ENCODE data around the gene MASP1.

MASP1 gene, protein sequence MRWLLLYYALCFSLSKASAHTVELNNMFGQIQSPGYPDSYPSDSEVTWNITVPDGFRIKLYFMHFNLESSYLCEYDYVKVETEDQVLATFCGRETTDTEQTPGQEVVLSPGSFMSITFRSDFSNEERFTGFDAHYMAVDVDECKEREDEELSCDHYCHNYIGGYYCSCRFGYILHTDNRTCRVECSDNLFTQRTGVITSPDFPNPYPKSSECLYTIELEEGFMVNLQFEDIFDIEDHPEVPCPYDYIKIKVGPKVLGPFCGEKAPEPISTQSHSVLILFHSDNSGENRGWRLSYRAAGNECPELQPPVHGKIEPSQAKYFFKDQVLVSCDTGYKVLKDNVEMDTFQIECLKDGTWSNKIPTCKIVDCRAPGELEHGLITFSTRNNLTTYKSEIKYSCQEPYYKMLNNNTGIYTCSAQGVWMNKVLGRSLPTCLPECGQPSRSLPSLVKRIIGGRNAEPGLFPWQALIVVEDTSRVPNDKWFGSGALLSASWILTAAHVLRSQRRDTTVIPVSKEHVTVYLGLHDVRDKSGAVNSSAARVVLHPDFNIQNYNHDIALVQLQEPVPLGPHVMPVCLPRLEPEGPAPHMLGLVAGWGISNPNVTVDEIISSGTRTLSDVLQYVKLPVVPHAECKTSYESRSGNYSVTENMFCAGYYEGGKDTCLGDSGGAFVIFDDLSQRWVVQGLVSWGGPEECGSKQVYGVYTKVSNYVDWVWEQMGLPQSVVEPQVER

DNA sequence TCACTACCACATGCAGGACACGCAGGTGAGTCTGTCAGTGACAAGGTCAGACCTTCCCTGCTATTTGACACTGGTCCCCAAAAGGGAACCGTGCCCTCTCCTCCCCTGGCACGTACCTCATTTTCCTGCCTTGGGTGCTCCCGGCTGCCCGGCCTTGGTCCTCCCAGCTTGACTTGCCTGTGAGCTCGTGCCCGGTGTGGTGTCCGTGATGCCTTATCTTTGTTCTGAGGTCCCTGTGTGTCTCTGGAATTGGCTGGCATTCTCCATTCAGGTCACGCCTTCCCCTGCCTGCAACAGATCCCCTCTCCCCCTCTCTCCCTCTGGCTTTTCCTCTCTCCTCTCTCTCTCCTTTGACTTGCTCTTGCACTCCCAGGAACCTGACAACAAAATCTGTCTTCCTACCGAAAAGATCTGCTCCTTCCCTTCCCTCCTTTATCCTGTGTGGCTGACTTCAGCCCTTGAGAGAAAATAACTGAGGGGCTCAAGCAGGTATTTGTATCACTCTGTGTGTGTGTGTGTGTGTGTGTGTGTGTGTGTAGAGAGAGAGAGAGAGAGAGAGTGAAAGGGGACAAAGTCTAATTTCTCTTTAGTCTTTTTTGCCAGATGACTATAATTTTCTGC is at the start of gene MASP1:
Gene MASP1 (minus strand): TSS at position 226 of the 621 bp plus-strand sequence. CDS start 105 bp downstream, at position 121.
- Mint-ChIP-seq H3K36me3 (no peaks in the 10 kb centered on the region), H3K4me3 (no peak within 1 kb of the TSS), H3K9me3 (no peaks in the 10 kb centered on the region), H3K27me3 (peaks cover 3% of the 10 kb centered on the region), H3K27ac (no peak within 1 kb of the TSS), H3K4me1 (no peaks in the 10 kb centered on the region)

DNA sequence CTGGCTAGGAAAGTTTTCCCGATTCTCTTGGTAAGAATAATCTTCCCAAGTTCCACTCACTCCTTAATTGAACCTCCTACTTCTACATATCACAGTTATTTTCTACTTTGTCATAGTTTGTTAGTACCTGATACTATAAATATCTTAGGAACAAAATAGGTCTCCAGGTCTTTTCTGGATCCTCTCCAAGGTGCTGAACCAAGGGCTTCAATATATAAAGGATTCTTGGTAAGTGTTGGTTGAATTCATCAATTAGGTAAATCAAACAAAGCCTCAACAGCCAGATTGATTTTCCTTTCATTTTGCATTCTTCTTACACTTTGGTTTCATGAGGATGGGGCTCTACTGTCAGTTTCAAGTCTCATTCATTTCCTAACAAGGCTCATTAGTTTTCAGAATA is 49.0 kb upstream of the MASP1 start:
- H3K27me3 Mint-ChIP-seq, result peaks cover 3% of the 10 kb centered on the region
- no peak overlapping the region for H3K27ac Mint-ChIP-seq
- H3K4me3 Mint-ChIP-seq, result no peak overlapping the region
- H3K9me3 Mint-ChIP-seq, result no peaks in the 10 kb centered on the region
- H3K36me3 Mint-ChIP-seq, result no peaks in the 10 kb centered on the region
- no peaks in the 10 kb centered on the region for H3K4me1 Mint-ChIP-seq

DNA sequence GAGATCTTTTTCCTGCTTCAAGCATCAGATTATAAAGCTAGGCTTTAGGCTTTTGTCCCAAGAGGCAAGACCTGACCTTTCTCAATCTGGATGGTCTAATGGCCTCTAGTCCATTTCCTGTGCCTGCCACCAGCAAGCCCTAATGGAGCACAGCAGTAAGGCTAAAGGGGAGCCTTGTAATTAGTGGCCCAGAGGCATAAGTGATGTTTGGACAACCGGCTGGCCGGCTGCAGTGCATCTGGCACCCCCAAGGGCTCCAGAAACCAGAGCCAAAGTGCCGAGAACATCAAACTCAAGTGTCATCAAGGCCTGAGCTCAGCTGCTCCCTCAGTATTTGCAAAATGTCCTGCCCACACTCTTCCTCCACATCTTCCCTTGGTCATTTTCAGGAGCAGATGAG is 44.8 kb upstream of the MASP1 start:
- H3K9me3 Mint-ChIP-seq, result no peaks in the 10 kb centered on the region
- no peaks in the 10 kb centered on the region for H3K4me1 Mint-ChIP-seq
- no peaks in the 10 kb centered on the region for H3K36me3 Mint-ChIP-seq
- no peak overlapping the region for H3K27ac Mint-ChIP-seq
- no peaks in the 10 kb centered on the region for H3K27me3 Mint-ChIP-seq
- no peak overlapping the region for H3K4me3 Mint-ChIP-seq

DNA sequence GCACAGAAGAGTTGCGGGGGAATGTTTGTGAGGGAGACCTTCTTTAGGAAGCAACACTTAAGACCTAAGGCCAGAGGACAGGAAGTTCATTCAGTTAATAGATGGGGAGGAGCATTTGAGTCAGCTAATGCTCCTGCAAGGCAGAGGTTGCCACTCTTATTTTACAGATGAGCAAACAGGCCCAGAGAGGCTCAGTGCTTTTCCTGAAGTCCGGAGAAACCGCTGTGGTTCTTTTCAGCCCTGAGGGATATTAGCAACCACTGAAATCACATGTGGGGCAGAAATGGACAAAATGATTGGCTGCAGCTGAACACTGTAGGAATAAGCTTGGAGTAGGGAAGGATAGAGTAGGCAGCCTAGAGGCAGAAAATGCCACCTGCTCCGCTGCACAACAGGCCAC is 43.4 kb upstream of the MASP1 start:
- Mint-ChIP-seq H3K36me3 (no peaks in the 10 kb centered on the region), H3K27me3 (no peaks in the 10 kb centered on the region), H3K27ac (no peak overlapping the region), H3K4me1 (no peaks in the 10 kb centered on the region), H3K9me3 (no peaks in the 10 kb centered on the region), H3K4me3 (no peak overlapping the region)

DNA sequence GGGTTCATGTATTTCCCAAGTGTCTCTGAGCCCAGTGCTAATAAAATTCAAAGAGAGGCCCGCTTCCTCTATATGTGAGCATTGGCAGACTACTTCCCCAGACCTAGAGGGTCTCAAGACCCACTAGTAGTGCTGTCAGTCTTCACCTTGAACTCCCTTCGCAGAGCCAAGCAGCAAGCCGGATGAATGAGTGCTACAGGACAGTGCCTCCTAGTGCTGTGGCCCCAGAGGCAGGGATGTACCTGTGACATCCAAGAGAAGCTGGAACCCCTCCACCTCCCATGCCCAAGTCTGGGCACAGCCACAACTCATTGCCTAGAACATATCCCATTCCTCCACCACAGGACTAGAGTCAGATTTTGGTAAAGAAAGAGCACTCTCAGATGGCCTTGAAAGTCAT is 37.2 kb upstream of the MASP1 start:
- Mint-ChIP-seq H3K9me3 (no peaks in the 10 kb centered on the region), H3K27me3 (peaks cover 3% of the 10 kb centered on the region), H3K36me3 (no peaks in the 10 kb centered on the region), H3K4me1 (no peaks in the 10 kb centered on the region), H3K4me3 (no peak overlapping the region), H3K27ac (no peak overlapping the region)

DNA sequence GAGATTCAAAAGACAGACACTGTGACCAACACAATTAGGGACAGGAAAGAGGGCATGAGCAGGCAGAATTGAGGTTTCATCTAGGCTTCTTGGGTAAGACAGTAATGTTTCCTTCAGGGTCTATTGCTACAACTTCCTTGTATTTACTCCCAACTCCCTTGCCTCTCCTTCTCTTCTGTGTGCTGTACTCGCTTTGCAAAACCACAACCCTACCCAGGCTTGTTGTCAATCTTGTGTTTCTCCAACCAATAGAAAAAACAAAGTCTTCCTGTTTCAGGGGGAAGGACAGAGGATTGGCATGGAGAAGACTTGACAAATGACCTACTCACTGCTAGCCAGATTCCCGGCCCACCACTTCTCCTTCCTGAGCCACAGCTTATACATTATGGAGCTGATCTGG is 36.3 kb upstream of the MASP1 start:
- H3K4me1 Mint-ChIP-seq, result no peaks in the 10 kb centered on the region
- no peaks in the 10 kb centered on the region for H3K36me3 Mint-ChIP-seq

DNA sequence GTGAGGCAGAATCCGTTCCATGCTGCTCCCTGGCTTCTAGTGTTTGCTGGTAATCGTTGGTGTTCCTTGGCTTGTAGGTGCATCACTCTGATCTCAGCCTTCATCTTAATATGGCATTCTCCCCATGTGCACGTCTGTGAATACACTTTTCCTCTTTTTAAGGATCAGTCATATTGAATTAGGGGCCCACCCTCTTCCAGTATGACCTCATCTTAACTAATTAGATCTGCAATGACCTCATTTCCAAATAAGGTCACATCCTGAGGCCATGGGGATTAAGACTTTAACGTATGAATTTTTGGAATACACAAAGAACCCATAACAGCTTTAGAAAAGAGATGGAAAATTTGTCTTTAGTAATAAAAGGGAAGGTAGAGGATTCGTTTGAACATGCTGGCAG is 34.1 kb upstream of the MASP1 start:
- no peak overlapping the region for H3K27ac Mint-ChIP-seq
- H3K36me3 Mint-ChIP-seq, result no peaks in the 10 kb centered on the region
- H3K4me3 Mint-ChIP-seq, result no peak overlapping the region
- H3K27me3 Mint-ChIP-seq, result peaks cover 3% of the 10 kb centered on the region
- no peaks in the 10 kb centered on the region for H3K9me3 Mint-ChIP-seq
- no peaks in the 10 kb centered on the region for H3K4me1 Mint-ChIP-seq

More for the DNA sequence above, 36.3 kb upstream of the MASP1 start:
- H3K27ac Mint-ChIP-seq, result no peak overlapping the region
- H3K27me3 Mint-ChIP-seq, result peaks cover 3% of the 10 kb centered on the region
- H3K9me3 Mint-ChIP-seq, result no peaks in the 10 kb centered on the region
- H3K4me3 Mint-ChIP-seq, result no peak overlapping the region

DNA sequence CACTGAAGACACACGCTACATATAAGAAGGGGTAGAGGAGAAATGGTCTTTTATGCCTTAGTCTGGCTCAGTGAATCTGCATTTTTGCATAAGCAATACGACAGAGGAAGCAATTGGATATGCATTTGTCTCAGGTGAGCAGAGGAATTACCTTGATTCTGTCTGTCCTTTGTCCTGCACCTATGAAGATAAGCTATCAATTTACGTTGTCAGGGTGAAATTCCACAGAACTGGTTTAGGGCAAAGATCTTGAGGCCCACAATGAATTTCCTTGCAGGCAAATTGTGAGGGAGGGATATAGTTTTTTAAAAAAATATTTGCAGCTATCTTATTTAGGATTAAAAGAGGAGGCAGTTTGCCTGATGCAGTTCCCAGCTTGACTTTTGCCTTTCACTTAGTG is 31.6 kb upstream of the MASP1 start:
- H3K9me3 Mint-ChIP-seq, result no peaks in the 10 kb centered on the region
- no peaks in the 10 kb centered on the region for H3K36me3 Mint-ChIP-seq
- H3K4me1 Mint-ChIP-seq, result peaks cover 8% of the 10 kb centered on the region
- H3K27ac Mint-ChIP-seq, result no peak overlapping the region
- H3K4me3 Mint-ChIP-seq, result no peak overlapping the region
- peaks cover 6% of the 10 kb centered on the region for H3K27me3 Mint-ChIP-seq

DNA sequence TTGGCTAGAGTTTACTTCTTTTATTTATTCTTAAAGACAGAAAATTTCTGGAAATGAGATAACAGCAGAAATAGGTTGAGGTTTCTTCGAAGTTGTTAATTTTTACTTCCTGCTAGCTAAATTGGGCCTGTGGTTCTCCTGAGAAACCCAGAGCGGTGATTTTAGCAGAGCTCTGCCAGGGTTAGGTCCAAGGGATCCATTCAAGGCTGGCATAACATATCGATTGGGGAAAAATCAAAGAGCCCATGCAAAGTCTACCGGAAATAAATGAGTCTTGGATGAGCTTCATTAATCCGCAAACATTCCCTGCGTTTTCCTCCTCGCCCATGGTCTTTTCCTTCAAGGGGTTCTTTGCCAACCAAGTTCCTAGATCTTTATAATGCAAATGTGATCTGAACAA is 30.8 kb upstream of the MASP1 start:
- no peak overlapping the region for H3K27ac Mint-ChIP-seq
- no peak overlapping the region for H3K4me3 Mint-ChIP-seq
- peaks cover 8% of the 10 kb centered on the region for H3K4me1 Mint-ChIP-seq
- no peaks in the 10 kb centered on the region for H3K36me3 Mint-ChIP-seq
- no peaks in the 10 kb centered on the region for H3K9me3 Mint-ChIP-seq
- peaks cover 6% of the 10 kb centered on the region for H3K27me3 Mint-ChIP-seq

DNA sequence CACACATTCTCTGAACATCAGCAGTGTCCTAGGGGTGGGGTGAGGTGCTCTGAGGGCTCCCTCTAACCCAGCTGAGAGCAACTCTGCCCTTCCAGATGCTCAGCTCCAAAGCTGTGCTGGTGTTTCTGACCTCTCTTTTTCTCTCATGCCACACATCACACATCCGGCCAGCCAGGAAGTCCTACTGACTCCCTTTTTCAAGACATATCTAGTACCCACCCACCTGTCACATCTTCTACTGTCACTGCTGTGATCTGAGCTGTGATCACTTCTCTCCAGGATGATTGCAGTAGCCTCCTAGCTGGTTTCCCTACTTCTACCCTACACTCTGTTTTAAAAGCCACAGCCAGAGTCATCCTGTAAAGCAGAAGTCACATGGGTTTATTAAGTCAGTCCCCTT is 30.2 kb upstream of the MASP1 start:
- H3K9me3 Mint-ChIP-seq, result no peaks in the 10 kb centered on the region
- no peak overlapping the region for H3K27ac Mint-ChIP-seq
- peaks cover 8% of the 10 kb centered on the region for H3K27me3 Mint-ChIP-seq
- peaks cover 8% of the 10 kb centered on the region for H3K4me1 Mint-ChIP-seq
- no peaks in the 10 kb centered on the region for H3K36me3 Mint-ChIP-seq
- no peak overlapping the region for H3K4me3 Mint-ChIP-seq

DNA sequence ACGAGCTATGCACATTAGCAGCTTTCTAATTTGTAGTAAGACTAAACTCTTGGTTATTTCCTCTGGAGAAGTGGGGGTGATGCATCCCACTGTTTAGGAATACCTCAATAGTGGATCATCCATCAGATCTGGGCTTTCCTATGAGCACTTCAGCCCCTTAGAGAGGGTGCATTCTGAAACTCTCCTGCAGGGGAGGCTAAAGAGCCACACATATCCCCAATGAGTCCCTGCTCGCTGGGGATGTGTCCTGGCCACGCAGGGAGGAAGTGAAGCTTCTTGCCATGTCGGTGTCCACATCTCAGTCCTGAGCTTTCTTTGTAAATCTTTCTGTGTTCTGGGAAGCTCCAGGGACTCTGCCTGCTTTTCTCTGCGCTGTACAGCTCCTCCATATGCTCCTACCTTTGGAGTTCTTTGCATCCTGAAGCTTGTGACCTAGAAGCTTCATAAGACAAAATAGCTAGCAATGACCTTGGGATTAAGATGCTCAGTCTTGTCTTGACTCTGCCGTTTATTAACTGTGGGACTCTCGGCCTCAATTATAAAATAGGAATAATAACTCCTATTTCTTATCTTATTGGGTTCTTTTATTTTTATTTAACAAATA is 28.3 kb upstream of the MASP1 start:
- H3K9me3 Mint-ChIP-seq, result no peaks in the 10 kb centered on the region
- H3K4me3 Mint-ChIP-seq, result no peak overlapping the region
- H3K4me1 Mint-ChIP-seq, result peaks cover 8% of the 10 kb centered on the region
- peaks cover 13% of the 10 kb centered on the region for H3K27me3 Mint-ChIP-seq
- no peak overlapping the region for H3K27ac Mint-ChIP-seq
- H3K36me3 Mint-ChIP-seq, result no peaks in the 10 kb centered on the region

DNA sequence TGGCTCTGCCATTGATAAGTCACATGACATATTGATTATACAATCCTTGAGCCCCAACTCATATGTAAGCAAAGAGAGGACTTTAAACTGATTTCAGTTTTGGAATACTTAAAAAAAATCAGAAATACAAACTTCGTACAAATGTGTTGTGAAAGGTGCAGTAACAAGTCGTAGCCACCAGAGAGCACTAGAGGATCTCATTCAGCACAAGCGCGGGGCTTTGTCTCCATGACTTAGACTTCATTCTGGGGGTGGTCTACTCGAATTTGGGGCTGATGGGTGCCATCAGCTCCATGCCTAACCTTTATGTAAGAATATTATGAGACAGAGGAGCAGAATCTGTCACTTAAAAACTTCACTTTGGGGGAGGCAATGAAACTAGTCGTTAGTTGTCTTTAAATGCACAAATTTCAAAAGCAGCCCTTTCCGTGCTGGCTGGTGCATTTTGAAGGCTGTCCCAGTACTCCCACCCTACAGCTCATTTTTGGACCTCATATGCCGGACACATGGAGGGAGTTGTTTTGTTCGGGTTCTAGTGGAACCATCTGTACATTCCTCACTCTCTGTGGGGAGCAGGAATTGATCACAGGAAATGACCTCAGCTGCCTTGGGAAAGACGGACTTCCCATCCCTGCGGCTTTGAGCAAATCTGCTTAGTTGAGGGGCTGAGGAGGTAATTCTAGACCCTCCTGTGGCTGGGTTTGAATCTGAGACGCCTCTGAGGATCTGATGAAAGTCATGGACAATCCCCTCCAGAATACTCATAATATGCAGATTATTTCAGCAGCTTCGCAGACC is 27.5 kb upstream of the MASP1 start:
- Mint-ChIP-seq H3K4me3 (peak overlapping the region; percentile 58), H3K9me3 (no peaks in the 10 kb centered on the region), H3K4me1 (peaks cover 8% of the 10 kb centered on the region), H3K27ac (no peak overlapping the region), H3K36me3 (no peaks in the 10 kb centered on the region), H3K27me3 (peaks cover 15% of the 10 kb centered on the region)

DNA sequence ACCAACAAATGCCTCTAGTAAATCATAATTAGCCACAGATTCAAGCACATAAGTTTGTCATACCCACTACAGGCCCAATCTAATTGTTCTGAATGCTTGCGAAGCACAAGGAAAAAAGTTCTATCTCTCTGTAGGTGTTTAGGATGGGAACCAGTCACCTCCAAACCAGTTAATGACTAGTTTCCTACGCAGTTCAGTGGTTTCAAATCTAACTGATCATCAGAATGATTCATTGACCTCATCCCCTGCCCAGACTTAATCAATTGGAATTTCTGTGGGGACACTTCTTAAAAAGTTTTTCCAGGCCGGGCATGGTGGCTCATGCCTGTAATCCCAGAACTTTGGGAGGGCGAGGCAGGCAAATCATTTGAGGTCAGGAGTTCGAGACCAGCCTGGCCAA is 24.3 kb upstream of the MASP1 start:
- Mint-ChIP-seq H3K36me3 (no peaks in the 10 kb centered on the region), H3K9me3 (no peaks in the 10 kb centered on the region), H3K4me3 (no peak overlapping the region), H3K27ac (no peak overlapping the region), H3K4me1 (peaks cover 8% of the 10 kb centered on the region), H3K27me3 (peaks cover 22% of the 10 kb centered on the region)

DNA sequence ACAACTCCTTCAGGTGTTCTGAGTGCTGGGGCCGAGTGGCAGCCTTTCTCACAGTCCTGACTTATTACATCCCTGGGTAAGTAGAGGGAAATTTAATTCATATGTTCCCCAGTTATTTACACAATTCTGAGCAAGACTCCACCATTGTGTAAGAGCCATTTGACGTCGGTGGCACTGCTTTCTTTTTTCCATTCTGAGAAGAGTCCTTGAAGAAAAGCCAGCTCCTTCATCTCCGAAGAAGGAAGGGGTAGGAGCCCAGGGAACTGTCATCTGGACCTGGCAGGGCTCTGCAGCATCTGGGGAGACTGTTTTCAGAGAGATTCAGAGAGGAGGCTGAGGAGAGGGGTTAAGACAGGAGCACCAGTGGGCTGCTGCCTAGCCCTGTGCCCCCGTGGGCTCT is 22.6 kb upstream of the MASP1 start:
- Mint-ChIP-seq H3K27me3 (peaks cover 23% of the 10 kb centered on the region), H3K27ac (no peak overlapping the region), H3K4me3 (no peak overlapping the region), H3K36me3 (no peaks in the 10 kb centered on the region), H3K9me3 (no peaks in the 10 kb centered on the region), H3K4me1 (peaks cover 7% of the 10 kb centered on the region)

DNA sequence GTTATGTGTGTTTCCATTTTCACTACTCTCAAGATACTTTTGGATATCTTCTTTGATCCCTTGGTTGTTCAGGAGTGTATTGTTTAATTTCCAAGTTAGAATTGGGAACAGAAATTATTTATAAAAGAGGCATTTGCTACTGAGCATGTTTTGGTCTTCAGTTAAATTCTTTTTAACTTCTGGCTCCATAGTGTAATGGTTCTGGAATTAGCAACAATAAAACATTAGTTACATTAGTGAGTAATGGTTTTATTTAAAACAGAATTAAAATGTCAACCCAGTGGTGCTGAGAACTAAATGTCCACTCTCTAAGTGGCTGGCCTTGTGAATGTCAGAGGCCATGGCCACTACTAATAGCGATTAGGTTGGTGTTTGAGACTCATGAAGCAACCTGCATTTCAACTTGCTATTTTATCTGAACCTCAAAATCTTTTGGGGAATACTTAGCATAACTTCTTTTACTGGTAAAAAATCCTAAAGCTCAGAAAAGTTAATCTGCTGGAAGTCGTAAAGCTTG is 19.5 kb upstream of the MASP1 start:
- Mint-ChIP-seq H3K36me3 (no peaks in the 10 kb centered on the region), H3K4me1 (no peaks in the 10 kb centered on the region), H3K27ac (no peak overlapping the region), H3K27me3 (peaks cover 17% of the 10 kb centered on the region), H3K9me3 (no peaks in the 10 kb centered on the region), H3K4me3 (no peak overlapping the region)
